Activated CD4-positive, alpha-beta T cell treated with anti-CD3 and anti-CD28 coated beads for 36 hours (primary cell): ENCODE data around the gene TTF2. TPM values are rescaled to one million over a fixed set of nuclear protein-coding genes. Genes with fewer than 3 reads are reported as not detected.

Source experiments
- ATAC-seq: fragments of 200-7000 bp; cut with Tn5 transposase; one replicate; pipeline ENCODE4 v1.10.0; 2021; ENCODE audit warnings: mild to moderate bottlenecking, moderate library complexity
- CTCF ChIA-PET: fragments of 350-600 bp; sonication (Branson Sonifier 250); formaldehyde crosslinking; loops from one replicate; lab custom pipeline; 2021; ENCODE audit warnings: antibody characterized with exemption; lab: Charles Lee
- POLR2A ChIA-PET: fragments of 350-600 bp; sonication (Branson Sonifier 250); formaldehyde crosslinking; loops from one replicate; lab custom pipeline; 2021; ENCODE audit warnings: antibody characterized with exemption, inconsistent platforms; lab: Charles Lee
- DNase-seq: peaks from one replicate; pipeline ENCODE4 v3.0.0-alpha.2; 2020
- H3K27ac Mint-ChIP-seq: one replicate; pipeline ENCODE4 v1.8.0; 2021; ENCODE audit warnings: mixed read lengths
- H3K27me3 Mint-ChIP-seq: one replicate; pipeline ENCODE4 v1.8.0; 2021; ENCODE audit warnings: mixed read lengths
- H3K36me3 Mint-ChIP-seq: one replicate; pipeline ENCODE4 v1.8.0; 2021; ENCODE audit warnings: low read depth, mixed read lengths
- H3K4me1 Mint-ChIP-seq: one replicate; pipeline ENCODE4 v1.8.0; 2021; ENCODE audit warnings: mixed read lengths
- H3K4me3 Mint-ChIP-seq: one replicate; pipeline ENCODE4 v1.8.0; 2021; ENCODE audit warnings: mild to moderate bottlenecking, moderate library complexity, mixed read lengths
- H3K9me3 Mint-ChIP-seq: one replicate; pipeline ENCODE4 v1.8.0; 2021; ENCODE audit warnings: low read depth, mixed read lengths
- intact Hi-C, 2 experiments: fragments of 100-400 bp; cut with DNase I in 1 of 2; cut with micrococcal nuclease in 1 of 2; formaldehyde crosslinking; loops; one replicate each; pipeline versions ENCODE4 v1.14.2 to v1.15.1; 2022 to 2024; cut with DNase I, micrococcal nuclease
- total RNA-seq, 2 experiments: library from RNA; stranded (reverse); gene quantifications; one replicate each; pipeline ENCODE4 v1.2.3, GENCODE V29; 2021

Gene TTF2
- total RNA-seq, 2 experiments from 2014 or later, result 99.7 to 108 TPM

DNA sequence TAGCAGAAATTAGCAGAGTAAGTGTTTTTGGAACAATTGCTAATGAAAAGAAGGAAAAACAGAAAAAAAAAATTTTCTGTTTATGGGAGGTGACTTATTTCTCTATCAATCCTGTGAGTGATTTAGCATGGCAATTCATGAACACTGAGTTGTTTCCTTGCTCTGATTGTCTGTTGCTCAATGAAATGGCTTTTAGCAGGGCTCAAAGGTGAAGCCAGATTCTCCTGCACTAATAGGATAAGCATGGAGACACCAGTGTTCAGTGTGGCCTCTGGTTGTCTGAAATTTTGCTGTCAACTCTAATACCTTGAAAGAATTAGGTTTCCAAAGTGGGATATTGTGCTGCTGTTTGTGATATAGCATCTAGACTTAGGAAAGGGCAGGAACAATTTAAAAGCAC is 45.6 kb downstream of the TTF2 start:
- no peak for DNase-seq
- POLR2A ChIA-PET, result no interaction called here
- H3K27me3 Mint-ChIP-seq, result no peaks in the 10 kb centered on the region
- CTCF ChIA-PET, result interaction anchor here (1.3 kb wide), 1 partner anchor 16 kb away, joined by 3 read pairs; no protein-coding TSS in a partner anchor
- no peak overlapping the region for H3K4me3 Mint-ChIP-seq
- H3K4me1 Mint-ChIP-seq, result peaks cover 15% of the 10 kb centered on the region
- H3K36me3 Mint-ChIP-seq, result peaks cover 57% of the 10 kb centered on the region
- no peak overlapping the region for H3K27ac Mint-ChIP-seq
- ATAC-seq, result no peak
- no peaks in the 10 kb centered on the region for H3K9me3 Mint-ChIP-seq
- intact Hi-C loops, result no loop called here

- Mint-ChIP-seq H3K9me3 (no peaks in the 10 kb centered on the region), H3K4me3 (no peak overlapping the region), H3K4me1 (peaks cover 21% of the 10 kb centered on the region), H3K27me3 (no peaks in the 10 kb centered on the region), H3K27ac (no peak overlapping the region), H3K36me3 (peaks cover 50% of the 10 kb centered on the region)
- intact Hi-C loops, result no loop called here
- ChIA-PET POLR2A (no interaction called here), CTCF (no interaction called here)
- ATAC-seq, result peak; percentile 76
- DNase-seq, result peak; percentile 26
Measured at GRCh38 chr1:117106478-117106877, 46.4 kb downstream of the TTF2 start.

DNA sequence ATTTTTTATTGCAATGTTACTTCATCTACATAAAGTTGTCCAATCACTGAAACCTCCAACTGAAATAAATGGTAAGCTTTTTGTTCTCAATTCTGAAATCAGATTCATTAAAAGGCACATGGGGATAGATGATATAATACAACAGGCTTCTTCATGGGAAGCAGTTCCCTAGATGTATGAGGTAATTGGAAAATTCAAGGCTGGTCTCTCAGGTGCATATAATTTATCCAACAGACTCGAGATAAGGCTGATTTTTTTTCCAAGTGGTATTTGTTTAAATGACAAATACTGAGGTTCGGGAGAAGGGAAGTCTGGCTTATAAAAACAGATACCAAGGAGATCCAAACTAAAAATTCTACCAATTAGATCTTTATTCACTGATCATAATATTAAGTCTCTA is 47.2 kb downstream of the TTF2 start:
- H3K27ac Mint-ChIP-seq, result no peak overlapping the region
- intact Hi-C loops, result no loop called here
- H3K36me3 Mint-ChIP-seq, result peaks cover 43% of the 10 kb centered on the region
- ATAC-seq (no peak), DNase-seq (no peak)
- H3K9me3 Mint-ChIP-seq, result no peaks in the 10 kb centered on the region
- no peaks in the 10 kb centered on the region for H3K27me3 Mint-ChIP-seq
- ChIA-PET CTCF (interaction anchor here (0.6 kb wide), 1 partner anchor 18 kb away, joined by 3 read pairs; no protein-coding TSS in a partner anchor), POLR2A (no interaction called here)
- H3K4me1 Mint-ChIP-seq, result peaks cover 21% of the 10 kb centered on the region
- no peak overlapping the region for H3K4me3 Mint-ChIP-seq

DNA sequence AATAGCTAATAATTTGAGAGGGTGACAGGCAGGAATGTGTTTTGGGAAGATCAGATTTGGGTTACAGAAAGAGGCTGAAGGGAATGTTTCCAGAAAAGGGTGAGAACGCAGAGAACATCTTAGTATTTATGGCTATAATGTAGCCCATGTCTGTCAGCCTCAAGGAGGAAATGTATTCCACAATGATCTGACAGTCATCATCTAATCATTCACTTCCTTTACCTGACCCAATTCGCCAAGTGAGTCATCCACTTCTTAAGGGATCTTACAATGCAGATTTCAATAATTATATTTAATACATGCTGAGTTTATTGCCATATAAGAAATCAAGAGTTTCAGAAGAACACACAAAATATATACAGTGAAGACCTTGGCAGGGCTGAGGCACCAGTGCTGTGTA is 50.6 kb downstream of the TTF2 start:
- H3K36me3 Mint-ChIP-seq, result peaks cover 18% of the 10 kb centered on the region

DNA sequence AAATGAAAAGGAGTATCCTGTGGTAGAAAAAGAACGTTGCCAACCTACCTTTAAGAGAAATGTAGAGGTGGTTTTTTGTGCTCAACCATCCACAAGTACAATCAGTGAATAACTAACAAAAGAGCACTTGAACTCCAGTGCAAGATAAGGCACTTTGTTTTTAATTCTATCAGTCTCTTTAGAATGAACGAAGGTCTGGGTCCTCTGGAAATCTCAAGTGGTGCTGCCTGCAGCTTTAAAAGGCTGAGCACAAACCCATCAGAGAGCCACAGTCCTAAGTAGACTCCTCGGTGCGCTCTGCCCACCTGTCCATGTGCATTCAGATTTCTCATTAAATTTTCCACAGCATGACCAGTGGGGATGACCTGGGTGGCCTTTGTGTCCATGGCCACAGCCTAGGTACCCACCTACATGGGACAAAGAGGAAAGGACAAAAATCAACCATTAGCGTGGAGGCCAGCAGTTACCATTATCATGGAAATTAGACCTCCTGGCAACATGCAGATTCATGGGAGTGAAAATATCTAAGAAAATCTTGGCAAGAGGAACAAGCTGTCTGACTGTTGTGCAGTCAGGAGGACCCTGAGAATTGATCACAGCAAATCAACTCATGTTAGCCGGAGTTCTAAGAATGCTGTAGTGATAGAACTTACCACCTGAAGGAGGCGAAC is 52.1 kb downstream of the TTF2 start:
- intact Hi-C loops, result no loop called here

More for the DNA sequence above, 50.6 kb downstream of the TTF2 start:
- intact Hi-C loops, result no loop called here
- ATAC-seq, result peak; percentile 42
- H3K27ac Mint-ChIP-seq, result no peak overlapping the region
- no peak overlapping the region for H3K4me3 Mint-ChIP-seq
- ChIA-PET CTCF (interaction anchor here (0.9 to 1.6 kb wide), 2 partner anchors 37 to 44 kb away, joined by 3 to 5 read pairs; no protein-coding TSS in a partner anchor), POLR2A (interaction anchor here (0.6 kb wide), 1 partner anchor 538 kb away, joined by 3 read pairs; no protein-coding TSS in a partner anchor)
- DNase-seq, result no peak
- H3K9me3 Mint-ChIP-seq, result no peaks in the 10 kb centered on the region
- H3K4me1 Mint-ChIP-seq, result peaks cover 23% of the 10 kb centered on the region
- H3K27me3 Mint-ChIP-seq, result no peaks in the 10 kb centered on the region

DNA sequence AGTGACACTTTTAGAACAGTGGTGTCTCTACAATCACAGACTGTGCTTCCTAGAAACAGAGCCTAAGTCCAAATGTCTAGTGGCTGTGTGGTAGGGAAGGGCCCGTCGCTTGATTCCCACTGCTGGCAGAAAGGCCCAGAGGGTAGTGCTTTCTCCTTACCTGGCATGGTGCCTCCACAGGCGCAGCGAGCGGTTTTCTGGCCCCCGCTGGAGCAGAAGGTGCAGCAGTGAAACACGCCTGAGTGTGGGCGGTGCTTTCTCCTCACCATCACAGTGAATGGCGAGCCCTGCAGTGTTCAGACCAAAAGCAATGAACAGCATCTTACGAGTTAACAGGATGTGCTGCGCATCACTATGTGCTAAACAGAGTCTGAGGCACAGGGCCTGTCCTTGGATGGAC is 53.1 kb downstream of the TTF2 start:
- Mint-ChIP-seq H3K9me3 (no peaks in the 10 kb centered on the region), H3K4me1 (peaks cover 23% of the 10 kb centered on the region), H3K27me3 (no peaks in the 10 kb centered on the region), H3K36me3 (no peaks in the 10 kb centered on the region), H3K4me3 (no peak overlapping the region), H3K27ac (no peak overlapping the region)
- ChIA-PET CTCF (interaction anchor here (0.6 to 1.3 kb wide), 3 partner anchors 19 to 311 kb away, joined by 3 to 5 read pairs (median 3); no protein-coding TSS in a partner anchor), POLR2A (no interaction called here)
- ATAC-seq, result peak; percentile 23
- peak; percentile 21 for DNase-seq
- intact Hi-C loops, result no loop called here

More for the DNA sequence above, 52.1 kb downstream of the TTF2 start:
- H3K9me3 Mint-ChIP-seq, result no peaks in the 10 kb centered on the region
- H3K27ac Mint-ChIP-seq, result no peak overlapping the region
- H3K27me3 Mint-ChIP-seq, result no peaks in the 10 kb centered on the region
- peaks cover 23% of the 10 kb centered on the region for H3K4me1 Mint-ChIP-seq
- H3K36me3 Mint-ChIP-seq, result peaks cover 5% of the 10 kb centered on the region
- ChIA-PET CTCF (no interaction called here), POLR2A (no interaction called here)
- no peak overlapping the region for H3K4me3 Mint-ChIP-seq
- DNase-seq, result no peak
- no peak for ATAC-seq

DNA sequence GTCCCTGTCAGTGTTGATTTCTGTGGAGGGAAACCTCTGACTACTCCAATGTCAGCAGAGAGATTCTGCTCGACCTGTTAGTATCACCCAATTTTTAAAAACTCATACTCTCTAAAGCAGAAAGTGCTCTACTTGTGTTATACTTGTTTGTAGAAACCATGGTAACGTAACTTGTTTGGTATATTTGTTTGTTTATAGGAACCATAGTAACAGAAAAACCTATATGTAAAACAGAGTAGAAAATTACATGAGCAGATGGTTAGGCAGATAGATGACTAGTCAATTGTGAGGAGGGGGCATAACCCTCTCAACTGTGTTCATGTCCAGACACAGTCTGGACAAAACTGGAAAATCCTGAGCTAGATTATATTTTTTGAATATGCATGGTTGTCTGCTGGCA is 54.8 kb downstream of the TTF2 start:
- H3K9me3 Mint-ChIP-seq, result no peaks in the 10 kb centered on the region
- no peak overlapping the region for H3K4me3 Mint-ChIP-seq
- no peaks in the 10 kb centered on the region for H3K27me3 Mint-ChIP-seq
- no peaks in the 10 kb centered on the region for H3K36me3 Mint-ChIP-seq
- ChIA-PET CTCF (interaction anchor here (0.7 to 2.2 kb wide), 3 partner anchors 14 to 182 kb away, joined by 3 to 8 read pairs (median 7); no protein-coding TSS in a partner anchor), POLR2A (interaction anchor here (1.1 kb wide), 1 partner anchor 55 kb away, joined by 3 read pairs; the partner anchor contains the start of gene TTF2)
- no peak for DNase-seq
- ATAC-seq, result no peak
- H3K27ac Mint-ChIP-seq, result no peak overlapping the region
- intact Hi-C loops, result no loop called here
- H3K4me1 Mint-ChIP-seq, result peaks cover 15% of the 10 kb centered on the region

DNA sequence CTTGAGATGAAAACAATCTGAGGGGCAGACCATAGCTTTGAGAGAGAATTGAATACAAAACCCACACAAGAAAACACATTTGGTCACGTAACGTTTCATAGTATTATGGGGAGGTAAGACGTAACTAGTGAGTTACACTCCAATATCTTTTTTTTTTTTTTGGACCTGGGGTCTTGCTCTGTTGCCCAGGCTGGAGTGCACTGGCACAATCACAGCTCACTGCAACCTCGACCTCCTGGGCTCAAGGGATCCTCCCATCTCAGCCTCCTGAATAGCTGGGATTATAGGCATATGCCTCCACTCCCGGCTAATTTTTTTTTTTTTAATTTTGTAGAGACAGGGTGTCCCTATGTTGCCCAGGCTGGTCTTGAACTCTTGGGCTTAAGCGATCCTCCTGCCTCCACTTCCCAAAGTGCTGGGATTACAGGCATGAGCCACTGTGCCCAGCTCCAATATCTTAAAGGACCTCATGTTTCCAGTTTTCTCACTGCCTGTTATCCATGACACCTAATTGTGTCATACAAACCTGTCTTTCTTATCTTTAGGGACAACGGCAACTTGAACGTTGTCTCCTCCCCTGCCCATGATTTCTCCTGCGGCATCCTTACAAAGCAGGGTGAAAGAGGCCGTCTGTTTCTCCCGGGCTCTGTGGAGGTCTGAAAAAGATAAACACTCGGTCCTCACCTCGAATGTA is 56.1 kb downstream of the TTF2 start:
- Mint-ChIP-seq H3K36me3 (no peaks in the 10 kb centered on the region), H3K27me3 (peaks cover 4% of the 10 kb centered on the region), H3K4me1 (peaks cover 9% of the 10 kb centered on the region), H3K9me3 (no peaks in the 10 kb centered on the region), H3K27ac (no peak overlapping the region), H3K4me3 (no peak overlapping the region)
- CTCF ChIA-PET, result interaction anchor here (0.6 to 2.2 kb wide), 4 partner anchors 12 to 173 kb away, joined by 3 to 12 read pairs (median 8); no protein-coding TSS in a partner anchor
- intact Hi-C loops, result no loop called here
- DNase-seq (no peak), ATAC-seq (no peak)
- POLR2A ChIA-PET, result interaction anchor here (0.6 kb wide), 2 partner anchors 60 to 128 kb away, joined by 3 to 5 read pairs; no protein-coding TSS in a partner anchor

- H3K4me1 Mint-ChIP-seq, result peaks cover 8% of the 10 kb centered on the region
- peaks cover 4% of the 10 kb centered on the region for H3K27me3 Mint-ChIP-seq
- H3K4me3 Mint-ChIP-seq, result no peak overlapping the region
- ATAC-seq (no peak), DNase-seq (no peak)
- intact Hi-C loops, result no loop called here
- POLR2A ChIA-PET, result no interaction called here
- CTCF ChIA-PET, result interaction anchor here (2.1 to 2.2 kb wide), 2 partner anchors 12 to 48 kb away, joined by 8 to 12 read pairs; no protein-coding TSS in a partner anchor
- H3K27ac Mint-ChIP-seq, result no peak overlapping the region
- H3K9me3 Mint-ChIP-seq, result no peaks in the 10 kb centered on the region
- H3K36me3 Mint-ChIP-seq, result no peaks in the 10 kb centered on the region
Measured at GRCh38 chr1:117116784-117117130, 56.6 kb downstream of the TTF2 start.

- ChIA-PET POLR2A (no interaction called here), CTCF (no interaction called here)
- DNase-seq (no peak), ATAC-seq (no peak)
- Mint-ChIP-seq H3K9me3 (no peaks in the 10 kb centered on the region), H3K4me3 (no peak overlapping the region), H3K27ac (no peak overlapping the region), H3K36me3 (no peaks in the 10 kb centered on the region), H3K4me1 (peaks cover 8% of the 10 kb centered on the region), H3K27me3 (peaks cover 5% of the 10 kb centered on the region)
- intact Hi-C loops, result no loop called here
Measured at GRCh38 chr1:117117697-117118096, 57.6 kb downstream of the TTF2 start.

- Mint-ChIP-seq H3K27me3 (peaks cover 7% of the 10 kb centered on the region), H3K4me3 (no peak overlapping the region), H3K27ac (no peak overlapping the region), H3K9me3 (no peaks in the 10 kb centered on the region), H3K36me3 (no peaks in the 10 kb centered on the region), H3K4me1 (peaks cover 8% of the 10 kb centered on the region)
- DNase-seq (no peak), ATAC-seq (no peak)
- POLR2A ChIA-PET, result interaction anchor here (0.6 kb wide), 1 partner anchor 349 kb away, joined by 3 read pairs; no protein-coding TSS in a partner anchor
- intact Hi-C loops, result no loop called here
- CTCF ChIA-PET, result no interaction called here
Measured at GRCh38 chr1:117118137-117118536, 58.0 kb downstream of the TTF2 start.
